Neural cell (in vitro differentiated cells): ENCODE measurements around the gene FAP.

Experiments
- EZH2 ChIP-seq: fragments of 200-600, 300-800 bp; shearing (Covaris generic), sonication (generic); IDR thresholded peaks from 2 replicates; pipeline ENCODE4 v1.6.1; 2014; ENCODE audit warnings: antibody characterized with exemption, low read length, borderline replicate concordance, mild to moderate bottlenecking; ENCODE audit not compliant: insufficient read depth, poor library complexity, severe bottlenecking
- POLR2AphosphoS5 ChIP-seq: IDR thresholded peaks from 2 replicates; pipeline ENCODE4 v1.6.1; 2012
- RAD21 ChIP-seq: fragments of 450-650 bp; conservative IDR thresholded peaks from 2 replicates; pipeline ENCODE4 v1.6.1; 2014; ENCODE audit warnings: antibody characterized with exemption, mild to moderate bottlenecking, moderate library complexity
- SMC3 ChIP-seq: fragments of 450-650 bp; conservative IDR thresholded peaks from 2 replicates; pipeline ENCODE4 v1.6.1; 2014; ENCODE audit warnings: antibody characterized with exemption, mild to moderate bottlenecking, moderate library complexity; ENCODE audit not compliant: poor library complexity
- TAF1 ChIP-seq: IDR thresholded peaks from 2 replicates; pipeline ENCODE4 v1.6.1; 2012; ENCODE audit warnings: low read depth
- TF ChIP-seq, protein P1 (sequence below): fragments of 450-650 bp; IDR thresholded peaks from 2 replicates; pipeline ENCODE4 v1.5.1; 2014; ENCODE audit warnings: antibody characterized with exemption, mild to moderate bottlenecking, moderate library complexity; ENCODE audit not compliant: poor library complexity, severe bottlenecking

DNA sequence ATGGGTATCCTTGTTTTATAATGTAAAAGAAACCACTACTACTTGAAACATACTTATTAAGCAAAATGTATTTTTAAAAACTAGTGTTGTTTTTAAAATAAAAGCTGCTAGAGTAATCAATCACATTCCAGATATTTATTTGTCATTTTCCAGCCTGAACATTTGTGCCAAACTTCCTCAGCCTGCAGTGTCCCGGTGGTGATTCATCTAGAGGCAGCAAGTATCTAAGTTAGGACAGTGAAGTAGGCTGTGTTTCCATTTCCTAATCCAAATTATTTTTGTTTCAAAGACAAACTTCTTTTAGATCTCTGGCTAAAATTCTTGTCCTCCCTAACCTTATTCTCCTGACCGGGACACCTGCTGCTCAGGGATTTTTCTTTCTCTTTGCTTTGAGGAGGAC lies 78.4 kb downstream of the FAP start:
- no peak for TF ChIP-seq POLR2AphosphoS5
- no peak for TF ChIP-seq RAD21
- no peak for TF ChIP-seq SMC3
- TF ChIP-seq, protein P1, sequence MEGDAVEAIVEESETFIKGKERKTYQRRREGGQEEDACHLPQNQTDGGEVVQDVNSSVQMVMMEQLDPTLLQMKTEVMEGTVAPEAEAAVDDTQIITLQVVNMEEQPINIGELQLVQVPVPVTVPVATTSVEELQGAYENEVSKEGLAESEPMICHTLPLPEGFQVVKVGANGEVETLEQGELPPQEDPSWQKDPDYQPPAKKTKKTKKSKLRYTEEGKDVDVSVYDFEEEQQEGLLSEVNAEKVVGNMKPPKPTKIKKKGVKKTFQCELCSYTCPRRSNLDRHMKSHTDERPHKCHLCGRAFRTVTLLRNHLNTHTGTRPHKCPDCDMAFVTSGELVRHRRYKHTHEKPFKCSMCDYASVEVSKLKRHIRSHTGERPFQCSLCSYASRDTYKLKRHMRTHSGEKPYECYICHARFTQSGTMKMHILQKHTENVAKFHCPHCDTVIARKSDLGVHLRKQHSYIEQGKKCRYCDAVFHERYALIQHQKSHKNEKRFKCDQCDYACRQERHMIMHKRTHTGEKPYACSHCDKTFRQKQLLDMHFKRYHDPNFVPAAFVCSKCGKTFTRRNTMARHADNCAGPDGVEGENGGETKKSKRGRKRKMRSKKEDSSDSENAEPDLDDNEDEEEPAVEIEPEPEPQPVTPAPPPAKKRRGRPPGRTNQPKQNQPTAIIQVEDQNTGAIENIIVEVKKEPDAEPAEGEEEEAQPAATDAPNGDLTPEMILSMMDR, result no peak
- no peak for TF ChIP-seq TAF1
- no peak for TF ChIP-seq EZH2
